ENCODE measurements around the gene PHF2.

PHF2 gene

DNA sequence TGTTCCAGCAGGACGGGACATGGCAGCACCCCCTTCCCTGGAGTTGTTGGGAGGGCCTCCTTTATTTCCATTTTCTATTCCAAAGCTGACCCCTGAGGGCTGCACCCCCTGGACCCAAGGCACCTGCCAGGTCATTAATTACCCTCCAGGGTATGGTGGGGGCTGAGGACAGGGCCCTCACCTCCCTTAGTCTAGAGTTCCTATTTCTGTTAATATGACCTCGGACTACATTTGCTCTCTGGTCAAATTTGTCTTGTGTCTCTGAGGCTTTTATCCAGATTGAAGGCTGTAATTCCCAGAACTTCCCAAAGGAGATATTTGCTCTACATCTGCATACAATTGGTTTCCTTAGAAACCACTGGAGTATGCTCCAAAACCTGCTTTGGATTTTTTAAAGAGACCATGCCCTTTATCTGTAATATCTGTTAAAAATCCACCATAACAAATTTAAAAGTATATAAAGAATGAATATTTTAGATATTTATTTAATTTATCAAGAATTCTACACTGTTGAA, 16.8 kb downstream of the PHF2 start:
- H3K27me3 ChIP-seq (ENCODE audit: control insufficient read depth, insufficient read depth, low read length, poor library complexity, severe bottlenecking) = no peaks in the 10 kb centered on the region
- H3K36me3 ChIP-seq (ENCODE audit: control insufficient read depth, insufficient read depth, low read length) = no peaks in the 10 kb centered on the region
- no peak overlapping the region for H3K4me3 ChIP-seq (ENCODE audit: insufficient read depth, low read depth, low read length)
- no peak overlapping the region for H3K27ac ChIP-seq (ENCODE audit: insufficient read depth, low read depth, low read length, poor library complexity, severe bottlenecking)
- 87 to 94% methylated on average over 2 of the region's 2 CpGs for WGBS, 2 experiments
- peaks cover 25% of the 10 kb centered on the region for H3K4me1 ChIP-seq (ENCODE audit: control insufficient read depth, insufficient read depth, low read length)
- H3K9me3 ChIP-seq (ENCODE audit: control insufficient read depth, low read length) = no peaks in the 10 kb centered on the region

DNA sequence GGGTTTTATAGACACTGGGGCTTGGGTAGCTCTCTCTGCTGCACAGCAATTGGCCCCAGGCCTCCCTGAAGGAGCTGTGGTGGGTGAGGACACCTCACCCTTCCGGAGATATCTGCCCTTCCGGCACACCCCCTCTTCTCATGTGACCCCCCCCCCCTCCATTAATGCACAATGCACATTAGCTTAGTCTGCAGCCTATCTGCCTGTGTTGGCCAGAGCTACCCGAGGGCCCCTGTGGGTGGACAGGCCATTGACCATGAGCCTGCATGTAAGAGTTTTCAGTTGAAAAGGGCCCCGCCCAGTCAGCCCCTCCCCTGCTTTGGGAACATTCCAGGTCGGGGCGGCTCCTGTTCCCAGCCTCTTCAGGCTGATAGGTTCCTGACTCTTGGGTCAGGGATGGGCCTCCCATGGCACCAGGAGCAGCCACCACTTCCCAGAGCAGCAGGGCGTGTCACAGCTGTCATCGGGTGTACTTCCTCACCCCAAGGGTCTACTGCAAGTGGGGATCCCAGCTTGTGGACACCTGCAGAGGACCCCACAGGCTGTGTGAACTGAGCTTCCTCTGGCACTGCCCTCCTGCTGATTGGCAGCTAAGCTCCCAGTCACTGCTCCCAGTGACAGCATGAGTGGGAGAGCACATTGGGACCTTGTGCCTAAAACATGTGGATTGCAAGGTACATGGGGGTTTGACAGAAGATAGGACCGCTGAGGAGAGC, 17.8 kb downstream of the PHF2 start:
- Histone ChIP-seq H3K4me3 (ENCODE audit: insufficient read depth, low read depth, low read length) (no peak overlapping the region), H3K9me3 (ENCODE audit: control insufficient read depth, low read length) (no peaks in the 10 kb centered on the region), H3K36me3 (ENCODE audit: control insufficient read depth, insufficient read depth, low read length) (no peaks in the 10 kb centered on the region), H3K27me3 (ENCODE audit: control insufficient read depth, insufficient read depth, low read length, poor library complexity, severe bottlenecking) (no peaks in the 10 kb centered on the region), H3K27ac (ENCODE audit: insufficient read depth, low read depth, low read length, poor library complexity, severe bottlenecking) (no peak overlapping the region), H3K4me1 (ENCODE audit: control insufficient read depth, insufficient read depth, low read length) (peaks cover 26% of the 10 kb centered on the region)
- WGBS, 2 experiments = 78 to 80% methylated on average over 9 of the region's 9 CpGs

GRCh38 chr9:93595461-93595860, 19.1 kb downstream of the PHF2 start:
- WGBS, 2 experiments = 95 to 96% methylated on average over 5 of the region's 5 CpGs
- no peaks in the 10 kb centered on the region for H3K27me3 ChIP-seq (ENCODE audit: control insufficient read depth, insufficient read depth, low read length, poor library complexity, severe bottlenecking)
- no peak overlapping the region for H3K4me3 ChIP-seq (ENCODE audit: insufficient read depth, low read depth, low read length)
- no peak overlapping the region for H3K27ac ChIP-seq (ENCODE audit: insufficient read depth, low read depth, low read length, poor library complexity, severe bottlenecking)
- H3K36me3 ChIP-seq (ENCODE audit: control insufficient read depth, insufficient read depth, low read length) = no peaks in the 10 kb centered on the region
- no peaks in the 10 kb centered on the region for H3K9me3 ChIP-seq (ENCODE audit: control insufficient read depth, low read length)
- peaks cover 23% of the 10 kb centered on the region for H3K4me1 ChIP-seq (ENCODE audit: control insufficient read depth, insufficient read depth, low read length)

DNA sequence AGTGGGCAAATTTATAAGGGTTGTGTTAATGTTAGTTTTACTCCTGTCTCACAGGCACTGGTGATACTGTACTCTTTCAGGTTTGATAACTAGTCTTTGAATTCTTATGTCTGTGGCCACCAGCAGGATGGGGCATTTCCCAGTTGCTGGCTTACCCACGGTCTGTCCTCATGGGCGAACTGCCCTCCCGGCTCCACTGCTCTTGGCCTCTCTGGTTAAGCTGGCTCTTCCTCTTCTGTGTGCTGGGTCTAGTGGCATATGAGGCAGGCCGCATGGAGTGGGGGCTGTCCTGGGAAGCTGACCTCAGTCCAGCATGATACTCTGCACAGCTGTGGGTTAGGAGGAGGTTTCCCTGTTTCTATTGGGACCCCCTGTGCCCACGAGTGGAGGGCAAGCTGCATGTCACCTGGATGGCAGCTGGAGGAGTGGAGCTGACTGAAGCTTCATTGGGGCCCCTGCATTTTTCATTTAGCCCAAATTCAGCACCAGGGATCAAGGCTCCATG, 19.5 kb downstream of the PHF2 start:
- H3K4me1 ChIP-seq (ENCODE audit: control insufficient read depth, insufficient read depth, low read length) = peaks cover 27% of the 10 kb centered on the region
- 90 to 94% methylated on average over 5 of the region's 5 CpGs for whole genome bisulfite sequencing, 2 experiments
- no peak overlapping the region for H3K4me3 ChIP-seq (ENCODE audit: insufficient read depth, low read depth, low read length)
- H3K36me3 ChIP-seq (ENCODE audit: control insufficient read depth, insufficient read depth, low read length) = no peaks in the 10 kb centered on the region
- no peaks in the 10 kb centered on the region for H3K9me3 ChIP-seq (ENCODE audit: control insufficient read depth, low read length)
- no peak overlapping the region for H3K27ac ChIP-seq (ENCODE audit: insufficient read depth, low read depth, low read length, poor library complexity, severe bottlenecking)
- H3K27me3 ChIP-seq (ENCODE audit: control insufficient read depth, insufficient read depth, low read length, poor library complexity, severe bottlenecking) = no peaks in the 10 kb centered on the region

GRCh38 chr9:93596399-93596798, 20.0 kb downstream of the PHF2 start:
- 88 to 89% methylated on average over 4 of the region's 4 CpGs for WGBS, 2 experiments

DNA sequence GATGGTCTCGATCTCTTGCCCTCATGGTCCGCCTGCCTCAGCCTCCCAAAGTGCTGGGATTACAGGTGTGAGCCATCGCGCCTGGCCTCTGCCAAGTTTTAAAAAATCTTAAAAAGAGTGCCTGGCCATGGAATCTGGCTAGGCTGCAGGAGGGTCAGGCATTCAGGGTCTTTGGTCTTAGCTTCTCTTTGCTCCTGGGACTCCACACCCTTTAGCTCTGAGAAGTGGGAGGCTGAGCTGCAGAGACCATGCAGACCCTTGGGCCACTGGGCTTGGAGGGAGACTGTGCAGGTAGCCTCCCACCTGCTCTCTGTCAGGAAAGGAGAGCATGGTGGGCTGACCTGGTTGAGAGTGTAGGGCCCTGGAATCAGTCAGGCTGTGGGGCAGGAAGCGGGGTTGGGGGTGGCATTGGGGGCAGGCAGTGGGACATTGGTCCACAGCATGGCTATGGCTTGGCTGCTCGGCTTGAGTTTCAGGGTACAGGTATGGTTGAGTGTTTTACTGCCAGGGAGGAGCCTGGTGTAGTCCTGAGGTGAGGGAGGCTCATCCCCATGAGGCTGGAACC, 20.8 kb downstream of the PHF2 start:
- Histone ChIP-seq H3K4me1 (ENCODE audit: control insufficient read depth, insufficient read depth, low read length) (peaks cover 27% of the 10 kb centered on the region), H3K9me3 (ENCODE audit: control insufficient read depth, low read length) (no peaks in the 10 kb centered on the region), H3K4me3 (ENCODE audit: insufficient read depth, low read depth, low read length) (no peak overlapping the region), H3K27ac (ENCODE audit: insufficient read depth, low read depth, low read length, poor library complexity, severe bottlenecking) (no peak overlapping the region), H3K27me3 (ENCODE audit: control insufficient read depth, insufficient read depth, low read length, poor library complexity, severe bottlenecking) (no peaks in the 10 kb centered on the region), H3K36me3 (ENCODE audit: control insufficient read depth, insufficient read depth, low read length) (no peaks in the 10 kb centered on the region)
- WGBS, 2 experiments = 94 to 95% methylated on average over 6 of the region's 6 CpGs

More at GRCh38 chr9:93596399-93596798, 20.0 kb downstream of the PHF2 start:
- H3K36me3 ChIP-seq (ENCODE audit: control insufficient read depth, insufficient read depth, low read length) = no peaks in the 10 kb centered on the region
- H3K4me3 ChIP-seq (ENCODE audit: insufficient read depth, low read depth, low read length) = no peak overlapping the region
- peaks cover 27% of the 10 kb centered on the region for H3K4me1 ChIP-seq (ENCODE audit: control insufficient read depth, insufficient read depth, low read length)
- no peaks in the 10 kb centered on the region for H3K9me3 ChIP-seq (ENCODE audit: control insufficient read depth, low read length)
- H3K27ac ChIP-seq (ENCODE audit: insufficient read depth, low read depth, low read length, poor library complexity, severe bottlenecking) = no peak overlapping the region
- no peaks in the 10 kb centered on the region for H3K27me3 ChIP-seq (ENCODE audit: control insufficient read depth, insufficient read depth, low read length, poor library complexity, severe bottlenecking)

- Histone ChIP-seq H3K27ac (ENCODE audit: insufficient read depth, low read depth, low read length, poor library complexity, severe bottlenecking) (no peak overlapping the region), H3K9me3 (ENCODE audit: control insufficient read depth, low read length) (no peaks in the 10 kb centered on the region), H3K4me1 (ENCODE audit: control insufficient read depth, insufficient read depth, low read length) (peaks cover 27% of the 10 kb centered on the region), H3K36me3 (ENCODE audit: control insufficient read depth, insufficient read depth, low read length) (no peaks in the 10 kb centered on the region), H3K27me3 (ENCODE audit: control insufficient read depth, insufficient read depth, low read length, poor library complexity, severe bottlenecking) (no peaks in the 10 kb centered on the region), H3K4me3 (ENCODE audit: insufficient read depth, low read depth, low read length) (no peak overlapping the region)
- 81 to 83% methylated on average over 15 of the region's 15 CpGs for WGBS, 2 experiments
These were observed 21.7 kb downstream of the PHF2 start for GRCh38 chr9:93597871-93598646.

- no peak overlapping the region for H3K4me3 ChIP-seq (ENCODE audit: insufficient read depth, low read depth, low read length)
- no peaks in the 10 kb centered on the region for H3K36me3 ChIP-seq (ENCODE audit: control insufficient read depth, insufficient read depth, low read length)
- peaks cover 27% of the 10 kb centered on the region for H3K4me1 ChIP-seq (ENCODE audit: control insufficient read depth, insufficient read depth, low read length)
- no peaks in the 10 kb centered on the region for H3K9me3 ChIP-seq (ENCODE audit: control insufficient read depth, low read length)
- no peak overlapping the region for H3K27ac ChIP-seq (ENCODE audit: insufficient read depth, low read depth, low read length, poor library complexity, severe bottlenecking)
- 79 to 83% methylated on average over 11 of the region's 11 CpGs for WGBS, 2 experiments
- no peaks in the 10 kb centered on the region for H3K27me3 ChIP-seq (ENCODE audit: control insufficient read depth, insufficient read depth, low read length, poor library complexity, severe bottlenecking)
These were observed 22.4 kb downstream of the PHF2 start for GRCh38 chr9:93598647-93599241.

GRCh38 chr9:93599571-93600403, 23.4 kb downstream of the PHF2 start:
- Histone ChIP-seq H3K36me3 (ENCODE audit: control insufficient read depth, insufficient read depth, low read length) (no peaks in the 10 kb centered on the region), H3K4me1 (ENCODE audit: control insufficient read depth, insufficient read depth, low read length) (peaks cover 21% of the 10 kb centered on the region), H3K27ac (ENCODE audit: insufficient read depth, low read depth, low read length, poor library complexity, severe bottlenecking) (no peak overlapping the region), H3K4me3 (ENCODE audit: insufficient read depth, low read depth, low read length) (no peak overlapping the region), H3K9me3 (ENCODE audit: control insufficient read depth, low read length) (no peaks in the 10 kb centered on the region), H3K27me3 (ENCODE audit: control insufficient read depth, insufficient read depth, low read length, poor library complexity, severe bottlenecking) (no peaks in the 10 kb centered on the region)
- 75 to 76% methylated on average over 17 of the region's 17 CpGs for WGBS, 2 experiments

Measured in ectodermal cell (in vitro differentiated cells).